Measurements from ENCODE around the gene XPO4.
"Not testable (repeated sequence)": the region's sequence is repeated elsewhere in the genome, so short reads cannot be mapped to it uniquely, and the experiment has no call there.

Gene XPO4

GRCh38 chr13:20787180-20787579 is 115.4 kb downstream of the XPO4 start:
- no peak for DNase-seq (ENCODE audit: low read depth in 2 of 2)

DNA sequence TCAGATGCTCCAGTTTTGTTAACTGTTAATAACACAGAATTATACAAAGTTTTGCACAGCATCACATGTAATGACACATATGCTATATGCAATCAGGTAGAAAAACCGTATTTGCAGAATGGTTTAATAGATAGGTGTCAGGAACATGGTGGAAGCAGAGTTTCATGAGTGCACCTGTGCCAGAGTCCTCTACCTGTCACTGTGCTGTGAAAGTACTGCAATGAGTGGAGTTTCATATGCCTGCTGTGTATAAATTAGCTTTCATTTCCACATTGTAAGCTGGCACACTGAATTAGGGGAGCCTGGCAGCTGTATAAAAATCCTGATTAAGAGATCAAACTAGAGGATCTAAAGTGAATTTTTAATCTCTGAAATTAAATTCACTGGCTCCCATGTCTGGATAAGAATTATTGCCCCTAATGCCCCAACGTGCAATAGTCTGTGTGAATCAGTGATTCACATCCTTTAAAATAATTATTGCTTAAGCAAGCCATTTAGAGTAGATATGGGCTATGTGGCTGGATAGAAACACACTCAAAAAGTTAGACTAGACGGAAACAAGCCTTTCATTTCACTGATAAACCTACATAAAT is 120.3 kb downstream of the XPO4 start:
- no peak for DNase-seq (ENCODE audit: low read depth in 2 of 2)

GRCh38 chr13:20780317-20780716 is 122.2 kb downstream of the XPO4 start:
- no peak for DNase-seq (ENCODE audit: low read depth in 2 of 2)

GRCh38 chr13:20779405-20779804 is 123.1 kb downstream of the XPO4 start:
- no peak for DNase-seq (ENCODE audit: low read depth in 2 of 2)

DNA sequence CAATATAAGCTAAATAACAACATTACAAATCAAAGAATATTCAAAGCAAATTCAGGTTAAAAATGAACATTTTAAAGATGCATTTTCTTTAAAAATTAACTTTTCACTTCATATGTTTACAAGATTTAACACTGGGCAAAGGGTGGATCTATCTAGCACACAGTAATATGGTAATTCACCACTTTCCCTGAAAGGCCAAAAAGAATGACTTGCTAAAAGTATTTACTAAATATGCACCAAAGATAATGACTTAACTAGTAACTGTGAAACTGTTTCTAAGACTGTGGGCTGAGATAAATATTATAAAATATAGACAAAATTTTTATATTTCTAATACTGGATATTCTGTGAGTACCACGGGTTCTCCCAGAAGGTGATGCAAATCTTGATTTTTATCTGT is 124.2 kb downstream of the XPO4 start:
- DNase-seq (ENCODE audit: low read depth in 2 of 2) = no peak

DNA sequence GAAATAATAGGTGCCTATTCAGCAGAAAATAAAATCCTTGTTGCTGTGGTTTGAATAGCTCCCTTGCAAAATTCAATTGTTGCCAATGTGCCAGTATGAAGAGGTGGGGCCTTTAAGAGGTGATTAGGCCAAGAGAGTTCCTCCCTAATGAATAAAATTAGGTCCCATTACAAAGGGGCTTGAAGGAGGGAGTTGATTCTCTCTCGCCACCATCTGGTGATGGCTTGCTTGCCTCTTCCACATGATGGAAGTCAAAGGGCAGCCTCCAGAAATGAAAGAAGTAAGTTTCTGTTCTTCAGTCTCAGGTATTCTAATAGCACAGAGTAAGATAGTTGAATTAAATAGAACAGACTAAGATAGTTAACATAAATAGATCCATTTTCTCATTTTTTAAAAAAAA is 125.8 kb downstream of the XPO4 start:
- DNase-seq (ENCODE audit: low read depth in 2 of 2) = no peak

DNA sequence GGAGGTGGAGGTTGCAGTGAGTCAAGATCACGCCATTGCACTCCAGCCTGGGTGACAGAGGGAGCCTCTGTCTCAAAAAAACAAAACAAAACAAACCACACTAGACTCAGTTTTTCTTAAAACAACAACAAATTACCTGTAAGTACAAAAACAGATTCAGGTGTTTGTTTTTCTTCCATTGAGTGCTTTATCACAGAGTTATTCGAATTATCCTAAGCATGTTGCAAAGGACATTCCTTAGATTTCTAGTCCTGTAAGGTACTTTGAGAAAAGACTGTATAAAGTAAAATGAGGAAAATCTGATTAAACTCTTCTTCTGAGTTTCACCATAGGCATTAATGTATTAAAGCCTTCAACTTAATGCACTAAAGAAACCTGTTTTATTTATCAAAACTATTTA is 126.6 kb downstream of the XPO4 start:
- no peak for DNase-seq (ENCODE audit: low read depth in 2 of 2)

GRCh38 chr13:20774746-20775145 is 127.8 kb downstream of the XPO4 start:
- no peak for DNase-seq (ENCODE audit: low read depth in 2 of 2)

GRCh38 chr13:20773194-20774080 is 129.1 kb downstream of the XPO4 start, which contains the start of gene EEF1AKMT1:
TSS of gene EEF1AKMT1 (minus strand) at chr13:20773961. CDS start at chr13:20757598, 16,363 bp downstream.
- DNase-seq (ENCODE audit: low read depth in 2 of 2) = peak; percentile 95 to 97

- no peak for DNase-seq (ENCODE audit: low read depth in 2 of 2)
Measured at GRCh38 chr13:20772401-20773131, 130.0 kb downstream of the XPO4 start.

DNA sequence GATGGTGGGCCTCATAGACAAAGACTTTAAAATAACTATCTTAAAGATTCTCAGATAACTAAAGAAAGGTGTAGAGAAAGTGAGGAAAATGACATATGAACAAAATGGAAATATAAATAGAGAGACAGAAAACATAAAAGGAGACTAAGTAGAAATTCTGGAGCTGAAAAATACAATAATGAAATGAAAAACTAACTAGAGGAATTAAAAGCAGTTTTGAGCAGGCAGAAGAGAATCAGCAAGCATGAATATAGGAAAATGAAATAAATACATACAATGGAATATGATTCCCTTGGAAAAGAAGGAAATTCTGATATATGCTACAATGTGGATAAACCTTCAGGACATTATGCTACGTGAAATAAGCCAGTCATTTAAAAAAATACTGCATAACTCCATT is 132.7 kb downstream of the XPO4 start:
- no peak for DNase-seq (ENCODE audit: low read depth in 2 of 2)

DNA sequence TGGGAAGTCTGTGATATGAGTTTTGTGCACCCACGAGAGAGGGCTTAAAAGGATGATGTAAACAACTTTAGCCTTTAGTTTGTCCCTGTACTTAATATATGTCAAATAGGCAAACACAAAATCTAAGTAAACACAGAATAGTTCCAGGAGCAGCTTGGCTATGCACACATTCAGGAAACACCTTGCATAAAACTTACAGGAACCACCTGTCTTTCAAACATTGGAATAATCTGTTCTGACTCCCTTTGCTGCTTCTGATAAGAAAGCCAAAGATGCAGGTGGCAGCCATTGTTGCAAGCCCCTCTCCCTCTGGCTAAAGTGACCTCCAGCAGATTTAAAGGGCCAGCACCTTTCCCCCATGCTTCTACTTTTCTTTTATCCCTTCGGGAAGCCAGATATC is 133.5 kb downstream of the XPO4 start:
- DNase-seq (ENCODE audit: low read depth in 2 of 2) = no peak

- no peak for DNase-seq (ENCODE audit: low read depth in 2 of 2)
Measured at GRCh38 chr13:20767309-20767943, 135.1 kb downstream of the XPO4 start.

- no peak for DNase-seq (ENCODE audit: low read depth in 2 of 2)
Measured at GRCh38 chr13:20760872-20761271, 141.7 kb downstream of the XPO4 start.

- no peak for DNase-seq (ENCODE audit: low read depth in 2 of 2)
Measured at GRCh38 chr13:20754009-20754408, 148.5 kb downstream of the XPO4 start.

- no peak for DNase-seq (ENCODE audit: low read depth in 2 of 2)
Measured at GRCh38 chr13:20749377-20749776, 153.2 kb downstream of the XPO4 start.

DNA sequence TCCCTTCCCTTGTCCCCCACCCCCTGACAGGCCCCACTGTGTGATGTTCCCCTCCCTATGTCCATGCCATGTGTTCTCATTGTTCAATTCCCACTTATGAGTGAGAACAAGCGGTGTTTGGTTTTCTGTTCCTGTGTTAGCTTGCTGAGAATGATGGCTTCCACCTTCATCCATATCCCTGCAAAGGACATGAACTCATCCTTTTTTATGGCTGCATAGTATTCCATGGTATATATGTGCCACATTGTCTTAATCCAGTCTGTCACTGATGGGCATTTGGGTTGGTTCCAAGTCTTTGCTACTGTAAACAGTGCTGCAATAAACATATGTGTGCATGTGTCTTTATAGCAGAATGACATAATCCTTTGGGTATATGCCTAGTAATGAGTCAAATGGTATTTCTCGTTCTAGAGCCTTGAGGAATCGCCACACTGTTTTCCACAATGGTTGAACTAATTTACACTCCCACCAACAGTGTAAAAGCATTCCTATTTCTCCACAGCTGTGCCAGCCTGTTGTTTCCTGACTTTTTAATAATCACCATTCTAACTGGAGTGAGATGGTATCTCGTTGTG is 158.6 kb downstream of the XPO4 start:
- DNase-seq (ENCODE audit: low read depth in 2 of 2) = not testable (repeated sequence)

GRCh38 chr13:20740021-20740420 is 162.5 kb downstream of the XPO4 start:
- no peak for DNase-seq (ENCODE audit: low read depth in 2 of 2)

- no peak for DNase-seq (ENCODE audit: low read depth in 2 of 2)
Measured at GRCh38 chr13:20738616-20739015, 163.9 kb downstream of the XPO4 start.

DNA sequence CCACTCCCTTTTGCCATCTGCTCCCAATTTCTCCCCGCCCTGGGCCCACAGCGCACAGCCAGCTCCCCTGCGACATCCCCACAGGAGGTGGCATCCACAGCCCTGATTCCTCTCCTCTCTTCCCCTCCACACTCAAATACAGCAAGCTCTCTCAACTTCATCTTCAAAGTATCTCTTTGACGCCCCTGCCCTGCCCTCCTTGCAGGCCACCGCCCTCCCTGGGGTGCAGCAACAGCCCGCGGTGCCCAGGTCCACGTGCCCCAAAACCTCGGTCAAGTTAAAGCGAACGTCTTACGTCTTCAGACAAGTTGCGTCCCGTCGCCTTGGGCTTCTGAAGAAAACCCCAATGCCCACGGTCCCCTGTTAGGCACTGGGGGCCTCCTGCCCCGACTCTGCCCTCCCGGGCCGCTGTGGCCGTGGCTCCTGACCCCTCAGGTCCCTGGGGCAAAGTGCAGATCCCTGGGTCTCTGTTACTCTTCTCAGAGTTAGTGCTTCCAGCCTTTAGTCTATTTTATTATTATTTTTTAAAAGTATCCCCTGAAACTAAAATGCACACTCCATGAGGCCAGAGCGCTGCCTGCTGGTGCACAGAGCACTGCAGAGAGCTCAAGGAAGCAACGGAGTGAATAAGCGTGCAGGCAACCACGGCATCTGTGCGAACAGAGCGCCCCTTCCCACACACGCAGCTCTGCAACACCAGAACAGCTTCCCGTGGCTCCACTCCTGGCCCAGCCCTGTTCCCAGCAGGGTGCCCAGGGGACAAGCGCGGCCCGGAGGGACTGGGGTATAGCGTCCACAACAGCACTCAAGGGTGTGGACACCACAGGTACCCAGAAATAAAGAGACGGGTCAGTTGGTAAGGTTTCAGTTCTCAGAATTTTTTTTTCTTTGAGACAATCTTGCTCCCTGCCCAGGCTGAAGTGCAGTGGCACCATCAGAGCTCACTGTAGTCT is 172.6 kb downstream of the XPO4 start:
- DNase-seq (ENCODE audit: low read depth in 2 of 2) = no peak

All from stimulated activated CD4-positive, alpha-beta T cell treated with anti-CD3 and anti-CD28 coated beads, Interleukin-1b, Interleukin-23, amount 100 ng/mL, for 4 hours (primary cell).